ENCODE measurements around the gene GSC. TPM values are rescaled to one million over a fixed set of nuclear protein-coding genes. Genes with fewer than 3 reads are reported as not detected.

Gene GSC
- total and polyA plus RNA-seq, 10 donors, result not detected

GRCh38 chr14:94756310-94756882, 13.5 kb downstream of the GSC start:
- Histone ChIP-seq H3K27ac (no peak overlapping the region), H3K4me3 (no peak overlapping the region), H3K36me3 (no peaks in the 10 kb centered on the region), H3K27me3 (replicated peaks in 1 of 7) (peaks cover 0 to 37% (median 3%) of the 10 kb centered on the region in 7 donors), H3K9me3 (no peaks in the 10 kb centered on the region), H3K4me1 (no peaks in the 10 kb centered on the region)
- intact Hi-C loops (cut with DNase I; ENCODE audit: low total_unique reads), result no loop called here
- DNase-seq, result peak; percentile 28
- TF ChIP-seq POLR2A (IDR thresholded peaks at IDR 0.05) (no peak), POLR2AphosphoS5 (IDR thresholded peaks at IDR 0.05) (no peak)
- TF ChIP-seq, protein P1, sequence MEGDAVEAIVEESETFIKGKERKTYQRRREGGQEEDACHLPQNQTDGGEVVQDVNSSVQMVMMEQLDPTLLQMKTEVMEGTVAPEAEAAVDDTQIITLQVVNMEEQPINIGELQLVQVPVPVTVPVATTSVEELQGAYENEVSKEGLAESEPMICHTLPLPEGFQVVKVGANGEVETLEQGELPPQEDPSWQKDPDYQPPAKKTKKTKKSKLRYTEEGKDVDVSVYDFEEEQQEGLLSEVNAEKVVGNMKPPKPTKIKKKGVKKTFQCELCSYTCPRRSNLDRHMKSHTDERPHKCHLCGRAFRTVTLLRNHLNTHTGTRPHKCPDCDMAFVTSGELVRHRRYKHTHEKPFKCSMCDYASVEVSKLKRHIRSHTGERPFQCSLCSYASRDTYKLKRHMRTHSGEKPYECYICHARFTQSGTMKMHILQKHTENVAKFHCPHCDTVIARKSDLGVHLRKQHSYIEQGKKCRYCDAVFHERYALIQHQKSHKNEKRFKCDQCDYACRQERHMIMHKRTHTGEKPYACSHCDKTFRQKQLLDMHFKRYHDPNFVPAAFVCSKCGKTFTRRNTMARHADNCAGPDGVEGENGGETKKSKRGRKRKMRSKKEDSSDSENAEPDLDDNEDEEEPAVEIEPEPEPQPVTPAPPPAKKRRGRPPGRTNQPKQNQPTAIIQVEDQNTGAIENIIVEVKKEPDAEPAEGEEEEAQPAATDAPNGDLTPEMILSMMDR (IDR thresholded peaks at IDR 0.05 in 8 of 11, conservative IDR thresholded peaks at IDR 0.05 in 3 of 11), result no peak
- 25 to 50% (median 43%) methylated on average over 3 of the region's 3 CpGs for WGBS, 5 donors

- TF ChIP-seq, protein P1 (IDR thresholded peaks at IDR 0.05 in 8 of 11, conservative IDR thresholded peaks at IDR 0.05 in 3 of 11), result no peak
- no peak for TF ChIP-seq POLR2AphosphoS5 (IDR thresholded peaks at IDR 0.05)
- TF ChIP-seq POLR2A (IDR thresholded peaks at IDR 0.05), result no peak
- WGBS, 5 donors, result 72 to 82% (median 78%) methylated on average over 6 of the region's 6 CpGs
- Histone ChIP-seq H3K36me3 (no peaks in the 10 kb centered on the region), H3K9me3 (no peaks in the 10 kb centered on the region), H3K27me3 (replicated peaks in 1 of 7) (peaks cover 0 to 28% (median 0%) of the 10 kb centered on the region in 7 donors), H3K27ac (no peak overlapping the region), H3K4me1 (no peaks in the 10 kb centered on the region), H3K4me3 (no peak overlapping the region)
- DNase-seq, result peak; percentile 29
- intact Hi-C loops (cut with DNase I; ENCODE audit: low total_unique reads), result no loop called here
Observed at GRCh38 chr14:94754391-94754942, 15.4 kb downstream of the GSC start.

- intact Hi-C loops (cut with DNase I; ENCODE audit: low total_unique reads), result no loop called here
- DNase-seq, result peak; percentile 37
- 63 to 78% (median 71%) methylated on average over 23 of the region's 23 CpGs for WGBS, 5 donors
Observed at GRCh38 chr14:94752591-94753436, 17.1 kb downstream of the GSC start.

More at GRCh38 chr14:94752591-94753436, 17.1 kb downstream of the GSC start:
- Histone ChIP-seq H3K4me3 (no peak overlapping the region), H3K9me3 (no peaks in the 10 kb centered on the region), H3K36me3 (no peaks in the 10 kb centered on the region), H3K4me1 (no peaks in the 10 kb centered on the region), H3K27me3 (replicated peaks in 1 of 7) (peaks cover 0 to 12% (median 0%) of the 10 kb centered on the region in 7 donors), H3K27ac (no peak overlapping the region)
- no peak for TF ChIP-seq POLR2AphosphoS5 (IDR thresholded peaks at IDR 0.05)
- TF ChIP-seq, protein P1 (IDR thresholded peaks at IDR 0.05 in 8 of 11, conservative IDR thresholded peaks at IDR 0.05 in 3 of 11), result no peak
- TF ChIP-seq POLR2A (IDR thresholded peaks at IDR 0.05), result no peak

All from spleen (tissue), 11 donors.